ENCODE data around the gene EFCAB11.

DNA sequence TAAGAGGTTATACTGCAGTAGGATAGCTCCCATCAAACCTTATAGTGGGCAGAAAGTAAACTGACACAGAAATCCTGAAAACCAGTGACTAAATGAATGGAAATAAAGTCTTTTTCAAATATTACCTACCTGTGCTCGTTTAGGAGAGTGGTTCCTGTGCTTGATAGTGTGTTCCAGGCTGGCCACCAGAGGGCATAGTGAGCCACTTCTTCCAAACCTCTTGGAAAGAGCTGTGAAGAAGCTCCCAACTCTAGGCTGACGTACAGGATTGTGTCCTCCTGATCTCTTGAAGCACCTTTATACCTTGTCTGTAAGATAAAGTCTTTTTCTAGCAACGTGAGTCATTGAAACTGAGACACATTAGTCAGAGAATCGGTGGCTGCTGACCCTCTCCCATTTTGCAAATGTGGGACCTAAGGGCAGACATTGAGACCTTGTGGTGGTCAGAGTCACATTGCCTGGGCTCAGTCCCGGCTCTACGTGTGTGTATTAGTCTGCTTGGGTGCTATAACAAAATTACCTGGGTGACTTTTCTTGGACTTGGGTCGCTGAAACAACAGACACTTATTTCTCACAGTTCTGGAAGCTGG, 18.8 kb upstream of the EFCAB11 start:
- TF ChIP-seq, protein P1, sequence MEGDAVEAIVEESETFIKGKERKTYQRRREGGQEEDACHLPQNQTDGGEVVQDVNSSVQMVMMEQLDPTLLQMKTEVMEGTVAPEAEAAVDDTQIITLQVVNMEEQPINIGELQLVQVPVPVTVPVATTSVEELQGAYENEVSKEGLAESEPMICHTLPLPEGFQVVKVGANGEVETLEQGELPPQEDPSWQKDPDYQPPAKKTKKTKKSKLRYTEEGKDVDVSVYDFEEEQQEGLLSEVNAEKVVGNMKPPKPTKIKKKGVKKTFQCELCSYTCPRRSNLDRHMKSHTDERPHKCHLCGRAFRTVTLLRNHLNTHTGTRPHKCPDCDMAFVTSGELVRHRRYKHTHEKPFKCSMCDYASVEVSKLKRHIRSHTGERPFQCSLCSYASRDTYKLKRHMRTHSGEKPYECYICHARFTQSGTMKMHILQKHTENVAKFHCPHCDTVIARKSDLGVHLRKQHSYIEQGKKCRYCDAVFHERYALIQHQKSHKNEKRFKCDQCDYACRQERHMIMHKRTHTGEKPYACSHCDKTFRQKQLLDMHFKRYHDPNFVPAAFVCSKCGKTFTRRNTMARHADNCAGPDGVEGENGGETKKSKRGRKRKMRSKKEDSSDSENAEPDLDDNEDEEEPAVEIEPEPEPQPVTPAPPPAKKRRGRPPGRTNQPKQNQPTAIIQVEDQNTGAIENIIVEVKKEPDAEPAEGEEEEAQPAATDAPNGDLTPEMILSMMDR (IDR thresholded peaks at IDR 0.05; ENCODE audit: insufficient read depth, low read depth, low read length) = peak; percentile 95
- no peak for TF ChIP-seq EZH2 (IDR thresholded peaks at IDR 0.05; ENCODE audit: insufficient read depth, low read length)
